Nephron (organoid): ENCODE data around the gene ALKBH8.

Experiments
- H3K27ac Mint-ChIP-seq, 3 experiments: 2 replicates each; pipeline ENCODE4 v1.8.0; 2020; ENCODE audit warnings: mixed read lengths in 3 of 3, mild to moderate bottlenecking in 2 of 3, moderate library complexity in 1 of 3
- H3K27me3 Mint-ChIP-seq: 2 replicates; pipeline ENCODE4 v1.8.0; 2021; ENCODE audit warnings: low read depth, mild to moderate bottlenecking, moderate library complexity, mixed read lengths
- H3K36me3 Mint-ChIP-seq: 2 replicates; pipeline ENCODE4 v1.8.0; 2020; ENCODE audit warnings: low read depth, mixed read lengths
- H3K4me1 Mint-ChIP-seq: 2 replicates; pipeline ENCODE4 v1.8.0; 2020; ENCODE audit warnings: mixed read lengths
- H3K4me3 Mint-ChIP-seq, 3 experiments: 2 replicates each; pipeline ENCODE4 v1.8.0; 2020; ENCODE audit warnings: mild to moderate bottlenecking in 3 of 3, mixed read lengths in 3 of 3, moderate library complexity in 2 of 3
- H3K9me3 Mint-ChIP-seq: 2 replicates; pipeline ENCODE4 v1.8.0; 2020; ENCODE audit warnings: mixed read lengths
- TF ChIP-seq, protein P1 (sequence below), 3 experiments: fragments of 200-600 bp; sonication (generic); IDR thresholded peaks; one replicate each; pipeline ENCODE4 v1.5.0; 2021; ENCODE audit warnings: antibody characterized with exemption in 3 of 3; ENCODE audit not compliant: unreplicated experiment in 3 of 3

Gene ALKBH8, protein sequence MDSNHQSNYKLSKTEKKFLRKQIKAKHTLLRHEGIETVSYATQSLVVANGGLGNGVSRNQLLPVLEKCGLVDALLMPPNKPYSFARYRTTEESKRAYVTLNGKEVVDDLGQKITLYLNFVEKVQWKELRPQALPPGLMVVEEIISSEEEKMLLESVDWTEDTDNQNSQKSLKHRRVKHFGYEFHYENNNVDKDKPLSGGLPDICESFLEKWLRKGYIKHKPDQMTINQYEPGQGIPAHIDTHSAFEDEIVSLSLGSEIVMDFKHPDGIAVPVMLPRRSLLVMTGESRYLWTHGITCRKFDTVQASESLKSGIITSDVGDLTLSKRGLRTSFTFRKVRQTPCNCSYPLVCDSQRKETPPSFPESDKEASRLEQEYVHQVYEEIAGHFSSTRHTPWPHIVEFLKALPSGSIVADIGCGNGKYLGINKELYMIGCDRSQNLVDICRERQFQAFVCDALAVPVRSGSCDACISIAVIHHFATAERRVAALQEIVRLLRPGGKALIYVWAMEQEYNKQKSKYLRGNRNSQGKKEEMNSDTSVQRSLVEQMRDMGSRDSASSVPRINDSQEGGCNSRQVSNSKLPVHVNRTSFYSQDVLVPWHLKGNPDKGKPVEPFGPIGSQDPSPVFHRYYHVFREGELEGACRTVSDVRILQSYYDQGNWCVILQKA

DNA sequence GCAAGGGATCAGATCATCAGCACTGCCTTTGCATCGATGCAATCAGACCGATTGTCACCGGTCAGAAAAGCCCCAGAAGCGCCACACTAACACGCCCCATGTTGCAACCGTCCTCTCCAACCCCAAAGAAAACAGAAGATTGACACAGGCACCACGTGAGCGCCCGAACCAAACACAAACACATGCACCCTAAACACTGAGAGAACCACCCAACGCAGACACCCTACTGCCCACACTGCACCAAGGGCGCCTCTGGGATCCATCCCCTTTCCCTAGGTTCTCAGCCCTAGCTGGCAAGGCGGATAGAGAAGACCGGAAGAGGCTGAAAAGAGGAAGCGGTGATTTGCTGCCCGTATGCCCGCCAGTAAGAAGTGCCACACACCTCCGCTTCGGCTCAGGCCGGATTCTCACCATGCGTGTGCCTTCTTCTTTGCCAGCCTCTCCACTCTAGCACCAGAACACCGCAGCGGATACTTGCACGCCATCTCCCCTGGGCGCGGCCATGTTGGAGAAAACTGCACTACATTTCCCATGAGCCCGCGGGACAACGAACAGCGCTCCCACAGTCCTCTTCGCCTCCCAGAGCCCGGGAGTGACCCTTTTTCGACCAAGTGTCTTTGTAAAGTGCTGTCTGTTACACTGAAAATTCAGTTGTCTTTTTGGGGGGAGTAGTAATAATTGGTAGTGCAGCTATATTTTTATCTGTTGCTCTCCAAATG is at the start of gene ALKBH8:
TSS of gene ALKBH8 (minus strand) at position 517 of the 719 bp plus-strand sequence. CDS start 4,842 bp downstream, outside the sequence.
- peaks cover 44% of the 10 kb centered on the region for H3K4me1 Mint-ChIP-seq

DNA sequence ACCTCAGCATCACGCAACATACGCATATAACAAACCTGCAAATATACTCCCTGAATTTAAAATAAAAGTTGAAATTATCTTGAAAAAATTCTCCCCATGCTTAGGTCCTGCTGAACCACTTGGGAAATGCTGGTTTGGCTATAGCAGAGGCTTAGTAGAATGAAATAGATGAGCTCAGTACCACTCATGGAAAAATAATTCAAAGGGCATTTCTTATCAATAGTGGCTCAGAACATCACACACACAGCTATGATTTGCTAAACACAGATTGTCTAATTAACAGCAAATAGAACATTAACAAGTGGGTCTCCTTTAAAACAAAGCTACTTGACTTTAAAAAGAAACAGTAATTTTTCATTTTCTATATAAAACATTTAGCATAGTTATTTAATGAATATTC is 46.9 kb upstream of the ALKBH8 start:
- TF ChIP-seq, protein P1, sequence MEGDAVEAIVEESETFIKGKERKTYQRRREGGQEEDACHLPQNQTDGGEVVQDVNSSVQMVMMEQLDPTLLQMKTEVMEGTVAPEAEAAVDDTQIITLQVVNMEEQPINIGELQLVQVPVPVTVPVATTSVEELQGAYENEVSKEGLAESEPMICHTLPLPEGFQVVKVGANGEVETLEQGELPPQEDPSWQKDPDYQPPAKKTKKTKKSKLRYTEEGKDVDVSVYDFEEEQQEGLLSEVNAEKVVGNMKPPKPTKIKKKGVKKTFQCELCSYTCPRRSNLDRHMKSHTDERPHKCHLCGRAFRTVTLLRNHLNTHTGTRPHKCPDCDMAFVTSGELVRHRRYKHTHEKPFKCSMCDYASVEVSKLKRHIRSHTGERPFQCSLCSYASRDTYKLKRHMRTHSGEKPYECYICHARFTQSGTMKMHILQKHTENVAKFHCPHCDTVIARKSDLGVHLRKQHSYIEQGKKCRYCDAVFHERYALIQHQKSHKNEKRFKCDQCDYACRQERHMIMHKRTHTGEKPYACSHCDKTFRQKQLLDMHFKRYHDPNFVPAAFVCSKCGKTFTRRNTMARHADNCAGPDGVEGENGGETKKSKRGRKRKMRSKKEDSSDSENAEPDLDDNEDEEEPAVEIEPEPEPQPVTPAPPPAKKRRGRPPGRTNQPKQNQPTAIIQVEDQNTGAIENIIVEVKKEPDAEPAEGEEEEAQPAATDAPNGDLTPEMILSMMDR (IDR thresholded peaks at IDR 0.05; ENCODE audit: unreplicated experiment in 3 of 3), result no peak
- no peaks in the 10 kb centered on the region for H3K4me1 Mint-ChIP-seq
- no peaks in the 10 kb centered on the region for H3K36me3 Mint-ChIP-seq

More for the DNA sequence above, at the start of gene ALKBH8:
- Mint-ChIP-seq H3K4me3 (peak within 1 kb of the TSS; percentile 96 to 98 (median 96)), H3K27ac (peak within 1 kb of the TSS; percentile 73 to 95 (median 90)), H3K27me3 (no peaks in the 10 kb centered on the region), H3K36me3 (no peaks in the 10 kb centered on the region), H3K9me3 (no peaks in the 10 kb centered on the region)
- TF ChIP-seq, protein P1 (IDR thresholded peaks at IDR 0.05; ENCODE audit: unreplicated experiment in 3 of 3), result no peak

DNA sequence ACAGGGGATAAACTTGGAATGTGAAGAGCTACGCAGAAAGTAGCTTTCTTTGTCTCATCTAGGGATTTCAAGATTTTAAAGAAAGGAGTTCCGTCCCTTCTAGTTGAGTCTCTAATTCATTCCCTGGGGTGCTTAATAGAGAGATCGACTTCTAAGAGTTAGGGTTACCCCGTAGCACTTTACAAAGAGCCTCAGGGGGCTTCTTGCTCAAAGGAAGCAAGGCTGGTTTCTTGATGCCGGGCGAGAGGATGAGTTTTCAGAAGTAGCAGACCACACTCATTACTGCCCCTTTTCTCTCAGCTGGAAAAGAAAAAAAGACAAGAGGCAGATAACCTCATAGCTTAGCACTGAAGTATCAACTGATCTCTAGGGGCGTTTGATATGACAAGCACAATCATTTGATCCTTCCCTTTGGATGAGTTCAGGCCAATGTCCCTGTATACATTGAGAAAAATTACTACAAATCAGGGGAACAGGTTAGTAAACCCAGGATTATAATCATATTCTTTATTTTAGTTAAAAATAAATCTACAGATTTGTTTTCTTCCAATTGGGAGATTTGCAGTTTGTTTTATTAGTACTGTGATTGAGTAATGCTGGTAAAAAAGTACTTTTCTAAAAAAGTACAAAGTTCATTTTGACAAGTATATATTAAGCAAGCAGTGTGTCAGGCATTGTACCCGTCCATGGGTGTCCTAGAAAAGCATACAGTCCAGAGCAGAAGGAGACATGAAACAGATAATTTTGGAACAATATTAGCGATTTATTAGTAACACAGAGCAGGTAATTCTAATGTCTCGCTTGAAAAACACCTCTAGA is 44.1 kb upstream of the ALKBH8 start:
- peaks cover 20% of the 10 kb centered on the region for H3K27me3 Mint-ChIP-seq

More for the DNA sequence above, 46.9 kb upstream of the ALKBH8 start:
- no peak overlapping the region for H3K4me3 Mint-ChIP-seq
- H3K9me3 Mint-ChIP-seq, result no peaks in the 10 kb centered on the region
- H3K27me3 Mint-ChIP-seq, result peaks cover 15% of the 10 kb centered on the region
- no peak overlapping the region for H3K27ac Mint-ChIP-seq

DNA sequence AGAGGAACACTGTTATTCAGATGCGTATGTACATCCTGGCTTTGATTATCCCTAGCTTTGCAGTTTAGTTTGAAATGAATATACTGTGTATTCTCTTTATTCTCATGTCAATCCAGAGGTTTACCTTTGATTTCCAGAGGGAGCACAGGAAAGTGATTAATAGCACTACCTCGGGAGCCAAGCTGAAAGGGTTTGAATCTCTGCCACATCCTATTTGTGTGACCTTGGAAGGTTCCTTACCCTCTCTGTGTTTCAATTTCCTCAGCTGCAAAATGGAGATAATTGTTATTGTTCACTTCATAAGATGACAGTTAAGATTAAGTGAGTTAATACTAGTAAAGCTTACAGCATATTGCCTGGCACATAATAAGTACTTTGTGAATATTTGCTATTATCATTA is 43.3 kb upstream of the ALKBH8 start:
- no peaks in the 10 kb centered on the region for H3K4me1 Mint-ChIP-seq
- H3K36me3 Mint-ChIP-seq, result no peaks in the 10 kb centered on the region
- peaks cover 20% of the 10 kb centered on the region for H3K27me3 Mint-ChIP-seq
- no peaks in the 10 kb centered on the region for H3K9me3 Mint-ChIP-seq
- peak overlapping the region in 1 of 3 experiments; percentile 27 for H3K27ac Mint-ChIP-seq
- TF ChIP-seq, protein P1 (IDR thresholded peaks at IDR 0.05; ENCODE audit: unreplicated experiment in 3 of 3), result no peak
- no peak overlapping the region for H3K4me3 Mint-ChIP-seq

More for the DNA sequence above, 44.1 kb upstream of the ALKBH8 start:
- Mint-ChIP-seq H3K9me3 (no peaks in the 10 kb centered on the region), H3K27ac (no peak overlapping the region), H3K4me3 (no peak overlapping the region), H3K36me3 (no peaks in the 10 kb centered on the region), H3K4me1 (no peaks in the 10 kb centered on the region)
- TF ChIP-seq, protein P1 (IDR thresholded peaks at IDR 0.05; ENCODE audit: unreplicated experiment in 3 of 3), result no peak

DNA sequence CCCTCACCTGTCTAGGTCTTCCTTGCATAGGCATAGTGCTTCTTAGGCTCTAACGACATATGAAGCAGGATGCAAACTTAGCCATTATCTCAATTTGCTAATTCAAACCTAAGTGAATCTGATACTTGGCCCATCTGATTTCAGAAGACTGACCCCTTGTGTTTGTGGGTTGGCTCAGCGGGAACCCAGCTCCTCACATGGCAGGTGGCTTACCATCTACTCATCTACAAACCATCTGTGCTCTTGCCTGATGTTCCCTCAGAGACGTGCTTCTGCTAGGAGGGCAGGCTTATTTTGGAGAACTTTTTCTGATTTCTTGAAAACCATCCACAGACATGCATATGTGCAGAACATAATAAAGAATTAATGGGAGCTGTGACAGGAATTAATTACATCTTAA is 40.6 kb upstream of the ALKBH8 start:
- H3K27ac Mint-ChIP-seq, result no peak overlapping the region
- H3K4me3 Mint-ChIP-seq, result no peak overlapping the region
- H3K36me3 Mint-ChIP-seq, result no peaks in the 10 kb centered on the region
- H3K4me1 Mint-ChIP-seq, result no peaks in the 10 kb centered on the region
- peaks cover 39% of the 10 kb centered on the region for H3K27me3 Mint-ChIP-seq
- no peaks in the 10 kb centered on the region for H3K9me3 Mint-ChIP-seq
- TF ChIP-seq, protein P1 (IDR thresholded peaks at IDR 0.05; ENCODE audit: unreplicated experiment in 3 of 3), result no peak
